ENCODE results near the gene LMBRD1.

Gene LMBRD1

GRCh38 chr6:69630767-69631166, 166.0 kb downstream of the LMBRD1 start:
- no peak for DNase-seq (ENCODE audit: low read depth)

- DNase-seq (ENCODE audit: low read depth), result no peak
These were observed 169.2 kb downstream of the LMBRD1 start for GRCh38 chr6:69627625-69628024.

- no peak for DNase-seq (ENCODE audit: low read depth)
These were observed 171.9 kb downstream of the LMBRD1 start for GRCh38 chr6:69624944-69625343.

Measured in stimulated activated CD8-positive, alpha-beta memory T cell treated with anti-CD3 and anti-CD28 coated beads, Interleukin-7, amount 100 ng/mL, for 24 hours (primary cell).